A204.1 (cell line): ENCODE measurements around the gene CD84.
"Not testable (repeated sequence)": the region's sequence is repeated elsewhere in the genome, so short reads cannot be mapped to it uniquely, and the experiment has no call there.

Source experiments
- FAIRE-seq: peaks from 2 replicates; lab custom pipeline; 2012; peaks lifted over from hg19 to GRCh38; lab: Jason Lieb, UNC

Gene CD84

GRCh38 chr1:160579216-160579701 is at the start of gene CD84:
Gene CD84 (minus strand): TSS chr1:160579496. CDS start chr1:160579437, 59 bp downstream.
- FAIRE-seq: no peak

- no peak for FAIRE-seq
Observed at GRCh38 chr1:160628799-160629263, 49.5 kb upstream of the CD84 start.

GRCh38 chr1:160627677-160628289 is 48.5 kb upstream of the CD84 start:
- FAIRE-seq: not testable (repeated sequence)

- FAIRE-seq: no peak
Observed at GRCh38 chr1:160626509-160627342, 47.4 kb upstream of the CD84 start.

- FAIRE-seq: no peak
Observed at GRCh38 chr1:160625725-160626498, 46.6 kb upstream of the CD84 start.

- no peak for FAIRE-seq
Observed at GRCh38 chr1:160625321-160625720, 46.0 kb upstream of the CD84 start.

- FAIRE-seq: no peak
Observed at GRCh38 chr1:160624464-160624863, 45.2 kb upstream of the CD84 start.

- no peak for FAIRE-seq
Observed at GRCh38 chr1:160623862-160624261, 44.6 kb upstream of the CD84 start.

GRCh38 chr1:160623227-160623633 is 43.9 kb upstream of the CD84 start:
- no peak for FAIRE-seq

- no peak for FAIRE-seq
Observed at GRCh38 chr1:160622501-160623226, 43.4 kb upstream of the CD84 start.

- no peak for FAIRE-seq
Observed at GRCh38 chr1:160621633-160622413, 42.5 kb upstream of the CD84 start.

- FAIRE-seq: no peak
Observed at GRCh38 chr1:160620942-160621632, 41.8 kb upstream of the CD84 start.

GRCh38 chr1:160619742-160620277 is 40.5 kb upstream of the CD84 start:
- FAIRE-seq: no peak

- FAIRE-seq: no peak
Observed at GRCh38 chr1:160618763-160619274, 39.5 kb upstream of the CD84 start.

- FAIRE-seq: no peak
Observed at GRCh38 chr1:160618327-160618726, 39.0 kb upstream of the CD84 start.

- no peak for FAIRE-seq
Observed at GRCh38 chr1:160615660-160616059, 36.4 kb upstream of the CD84 start.

GRCh38 chr1:160614410-160614809 is 35.1 kb upstream of the CD84 start:
- no peak for FAIRE-seq

- FAIRE-seq: no peak
Observed at GRCh38 chr1:160612613-160613218, 33.4 kb upstream of the CD84 start.

- FAIRE-seq: no peak
Observed at GRCh38 chr1:160610569-160611242, 31.4 kb upstream of the CD84 start.
